Central memory CD4-positive, alpha-beta T cell (primary cell): Measurements from ENCODE around the gene GLI3.

Experiments
- DNase-seq: peaks from one replicate; pipeline ENCODE4 v3.0.0; 2022

Gene GLI3

GRCh38 chr7:41912851-41913567 lies 324.0 kb downstream of the GLI3 start:
- no peak for DNase-seq

- DNase-seq = no peak
Measured at GRCh38 chr7:41912426-41912825, 324.6 kb downstream of the GLI3 start.

- DNase-seq = no peak
Measured at GRCh38 chr7:41911792-41912191, 325.2 kb downstream of the GLI3 start.
